ENCODE measurements around the gene ATP5MC2. TPM values are rescaled to one million over a fixed set of nuclear protein-coding genes. Genes with fewer than 3 reads are reported as not detected.

ATP5MC2 gene
- total RNA-seq, result 120 and 127 TPM in 2 replicates

DNA sequence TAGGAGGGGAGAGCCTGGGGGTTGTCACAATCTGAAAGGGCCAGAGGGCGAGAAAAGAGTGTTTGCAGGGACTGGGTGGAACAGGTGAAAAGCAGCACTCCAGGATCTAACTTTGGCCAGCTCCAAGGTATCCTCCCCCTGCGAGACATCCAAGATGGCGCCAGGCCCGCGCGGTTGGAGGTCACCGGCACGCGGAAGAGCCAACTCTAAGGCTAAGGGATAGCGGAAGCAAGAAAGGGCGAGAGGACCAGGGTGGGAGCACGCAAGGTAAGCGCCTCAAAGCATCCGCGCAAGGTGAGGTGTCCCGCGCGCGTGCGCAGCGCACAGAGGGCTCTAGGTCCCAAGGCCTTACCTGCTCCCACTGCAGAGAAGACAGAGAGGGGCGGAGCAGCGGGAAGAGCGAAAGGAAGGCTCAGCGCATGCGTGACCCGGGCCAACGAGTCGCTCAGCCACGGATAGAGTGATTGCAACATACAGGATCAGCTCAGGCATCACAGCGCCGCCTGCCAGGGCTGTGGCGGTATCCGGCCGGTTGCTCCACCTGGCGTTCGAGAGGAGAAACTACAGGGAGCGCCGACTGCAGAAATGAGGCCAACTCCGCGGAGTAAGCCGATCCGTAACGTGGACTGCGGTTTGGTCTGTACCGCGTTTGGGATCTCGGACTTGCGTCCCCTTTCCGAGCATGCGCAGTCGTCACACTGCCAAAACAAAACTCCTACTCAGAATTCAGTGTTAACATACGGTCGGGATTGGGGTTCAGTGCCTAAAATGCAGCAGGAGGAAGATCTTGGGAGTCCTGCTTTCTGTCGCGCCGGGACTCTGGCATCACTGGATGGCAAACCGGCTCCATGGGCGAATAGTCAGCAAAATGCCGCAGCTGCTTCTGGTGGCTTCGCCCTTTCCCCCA is at the start of gene ATP5MC2:
Gene ATP5MC2 (minus strand): TSS at position 383 of the 907 bp plus-strand sequence. CDS start 3,469 bp downstream, outside the sequence.

DNA sequence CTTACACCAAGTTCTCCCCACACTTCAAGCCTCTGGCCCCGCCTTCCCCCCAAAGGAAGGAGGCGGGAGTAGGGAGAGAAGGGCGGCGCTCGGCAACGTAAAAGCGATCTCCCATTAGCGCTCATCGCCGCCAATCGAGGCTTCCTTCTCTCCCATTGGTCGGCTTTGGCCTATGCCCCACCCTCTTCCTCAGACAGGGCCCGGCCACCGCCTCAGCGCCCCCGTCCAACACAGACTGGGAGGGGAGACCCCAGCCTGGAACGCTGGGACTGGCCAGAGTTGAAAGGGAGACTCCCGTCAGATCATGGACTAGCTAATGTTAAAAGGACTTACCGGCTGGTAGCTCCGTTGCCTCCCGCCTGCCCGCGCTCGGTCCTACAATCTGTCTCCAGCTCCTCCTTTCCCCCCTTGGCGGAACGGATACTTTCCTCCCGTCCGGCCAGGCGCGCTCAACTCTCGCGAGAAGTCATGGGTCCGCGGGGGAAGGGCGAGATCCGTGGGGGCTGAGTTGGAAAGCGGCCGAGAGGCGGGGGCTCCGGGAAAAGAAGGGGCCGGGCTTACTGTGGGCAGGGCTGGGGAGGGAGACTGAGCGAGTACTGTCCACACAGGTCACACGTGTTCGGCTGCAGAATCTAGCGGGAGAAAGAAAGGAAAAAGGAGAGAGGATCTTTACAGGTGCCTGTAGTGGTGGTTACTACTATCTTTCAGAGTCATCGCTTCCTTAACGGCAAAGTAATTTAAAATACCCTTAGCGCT is 49.8 kb downstream of the ATP5MC2 start, which contains the start of gene ATF7:
Gene ATF7 (minus strand): TSS at position 437 of the 756 bp plus-strand sequence. CDS start 25,382 bp downstream, outside the sequence.

Other genes starting within 250 kb of the ATP5MC2 start
- 60.4 and 65.7 TPM in 2 replicates for gene PRR13, start 234.3 kb downstream of the ATP5MC2 start, total RNA-seq
- gene PCBP2, start 224.0 kb downstream of the ATP5MC2 start, total RNA-seq, result 264 and 324 TPM in 2 replicates
- gene MAP3K12, start 176.6 kb downstream of the ATP5MC2 start, total RNA-seq, result 27.2 and 30.7 TPM in 2 replicates
- 19.6 and 30.1 TPM in 2 replicates for gene TARBP2, start 174.8 kb downstream of the ATP5MC2 start, total RNA-seq
- gene NPFF, start 168.6 kb downstream of the ATP5MC2 start, total RNA-seq, result not detected in 2 replicates
- 24.3 TPM in 2 replicates for gene ATF7, start 49.7 kb downstream of the ATP5MC2 start, total RNA-seq
- 151 and 163 TPM in 2 replicates for gene CALCOCO1, start 51.4 kb upstream of the ATP5MC2 start, total RNA-seq
- not detected in 2 replicates for gene CISTR, start 75.9 kb upstream of the ATP5MC2 start, total RNA-seq

Measured in articular chondrocyte of knee joint (primary cell).